Measurements from ENCODE around the gene MED17.
A peak's percentile ranks its signal among the peaks of the same experiment; 100 is the strongest.
"Not testable (repeated sequence)": the region's sequence is repeated elsewhere in the genome, so short reads cannot be mapped to it uniquely, and the experiment has no call there.

MED17 gene

DNA sequence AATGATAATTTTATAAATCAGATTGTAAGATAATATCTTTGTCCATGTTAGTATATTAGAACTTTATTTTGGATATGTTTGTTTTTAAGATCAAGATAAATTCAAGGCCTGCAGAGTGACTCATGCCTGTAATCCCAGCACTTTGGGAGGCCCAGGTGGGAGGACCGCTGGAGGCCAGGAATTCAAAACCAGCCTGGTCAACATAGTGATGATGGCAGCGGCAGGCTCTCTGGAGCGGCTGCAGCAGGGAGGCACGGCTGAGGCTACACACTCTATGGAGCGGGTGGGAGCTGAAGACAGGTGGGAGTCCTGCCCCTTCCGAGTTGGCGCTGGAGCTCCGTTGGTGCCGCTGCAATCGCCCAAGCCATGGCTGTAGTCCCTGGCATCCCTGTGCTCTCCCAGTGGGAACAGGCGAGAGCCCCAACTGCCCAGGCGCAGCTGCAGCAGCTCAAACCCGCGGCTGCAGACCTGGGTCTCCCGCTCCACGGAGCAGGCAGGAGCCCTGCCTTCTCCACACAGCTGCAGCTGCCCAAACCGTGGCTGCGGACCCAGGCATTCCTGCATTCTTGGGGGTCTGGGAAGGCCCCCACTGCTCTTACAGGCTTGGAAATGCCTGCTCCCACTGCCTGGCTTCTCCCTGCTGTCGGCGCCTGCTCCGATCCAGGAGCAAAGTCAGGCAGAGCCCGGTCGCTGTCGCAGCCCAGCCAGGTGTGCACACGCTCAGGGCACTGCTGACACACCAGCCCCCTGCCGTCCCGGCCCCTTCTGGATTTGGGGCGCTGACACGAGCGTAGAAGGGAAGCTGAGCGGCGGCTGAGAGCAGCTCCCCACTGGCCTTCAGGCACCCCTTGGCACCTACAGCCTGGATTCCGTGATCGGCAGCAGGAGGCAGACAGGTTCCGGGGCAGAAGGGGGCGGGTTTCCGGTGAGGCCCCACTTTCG, 25.9 kb upstream of the MED17 start:
- no peak for DNase-seq (ENCODE audit: low read depth in 2 of 2)

DNA sequence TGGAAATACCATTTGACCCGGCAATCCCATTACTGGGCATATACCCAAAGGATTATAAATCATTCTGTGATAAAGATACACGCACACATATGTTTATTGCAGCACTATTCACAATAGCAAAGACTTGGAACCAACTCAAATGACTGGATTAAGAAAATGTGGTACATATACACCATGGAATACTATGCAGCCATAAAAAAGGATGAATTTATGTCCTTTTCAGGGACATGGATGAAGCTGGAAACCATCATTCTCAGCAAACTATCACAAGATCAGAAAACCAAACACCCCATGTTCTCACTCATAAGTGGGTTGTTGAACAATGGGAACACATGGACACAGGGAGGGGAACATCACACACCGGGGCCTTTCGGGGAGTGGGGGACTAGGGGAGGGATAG, 25.0 kb upstream of the MED17 start:
- not testable (repeated sequence) for DNase-seq (ENCODE audit: low read depth in 2 of 2)

GRCh38 chr11:93761910-93762309, 22.2 kb upstream of the MED17 start:
- no peak for DNase-seq (ENCODE audit: low read depth in 2 of 2)

DNA sequence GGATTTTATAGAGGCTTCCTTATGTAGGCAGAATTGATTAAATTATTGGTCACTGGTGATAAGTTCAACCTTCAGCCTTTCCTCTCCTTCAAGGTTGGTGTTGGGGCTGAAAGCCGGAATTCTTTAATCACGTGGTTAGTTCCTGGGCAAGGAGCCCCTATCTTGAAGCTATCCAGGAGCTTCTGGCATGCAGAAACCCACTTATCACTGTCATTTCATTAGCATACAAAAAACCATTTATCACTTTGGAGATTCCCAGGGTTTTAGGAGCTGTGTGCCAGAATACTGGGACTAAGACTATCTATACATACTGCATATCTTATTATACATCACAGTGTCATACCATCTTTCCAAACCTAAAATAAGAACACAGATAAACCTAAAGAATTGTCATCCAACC, 18.5 kb upstream of the MED17 start:
- no peak for DNase-seq (ENCODE audit: low read depth in 2 of 2)

GRCh38 chr11:93766504-93766903, 17.6 kb upstream of the MED17 start:
- DNase-seq (ENCODE audit: low read depth in 2 of 2), result no peak

- DNase-seq (ENCODE audit: low read depth in 2 of 2), result no peak
Observed at GRCh38 chr11:93767018-93767417, 17.1 kb upstream of the MED17 start.

- DNase-seq (ENCODE audit: low read depth in 2 of 2), result no peak
Observed at GRCh38 chr11:93770160-93770559, 13.9 kb upstream of the MED17 start.

DNA sequence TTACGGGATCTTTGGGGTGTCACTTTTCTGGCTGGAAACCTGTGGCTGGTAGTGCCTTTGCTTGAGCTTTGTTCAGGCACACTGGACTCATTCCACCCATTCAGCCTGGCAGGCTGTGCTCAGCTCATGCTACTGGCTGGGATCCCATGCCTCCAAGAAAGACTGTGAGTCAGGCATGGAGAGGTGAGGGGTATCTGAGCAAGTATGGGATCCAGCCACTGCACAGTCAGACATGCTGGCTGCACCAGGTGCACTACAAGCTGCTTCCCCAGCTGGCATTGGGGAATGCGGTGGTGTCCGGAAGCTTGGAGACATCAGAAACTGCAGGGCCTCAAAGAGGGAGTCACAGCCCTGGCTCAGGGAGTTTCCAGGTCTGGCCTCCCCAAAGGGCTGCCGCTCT, 12.0 kb upstream of the MED17 start:
- no peak for DNase-seq (ENCODE audit: low read depth in 2 of 2)

- no peak for DNase-seq (ENCODE audit: low read depth in 2 of 2)
Observed at GRCh38 chr11:93773045-93773477, 11.0 kb upstream of the MED17 start.

GRCh38 chr11:93773601-93774200, 10.4 kb upstream of the MED17 start:
- no peak for DNase-seq (ENCODE audit: low read depth in 2 of 2)

DNA sequence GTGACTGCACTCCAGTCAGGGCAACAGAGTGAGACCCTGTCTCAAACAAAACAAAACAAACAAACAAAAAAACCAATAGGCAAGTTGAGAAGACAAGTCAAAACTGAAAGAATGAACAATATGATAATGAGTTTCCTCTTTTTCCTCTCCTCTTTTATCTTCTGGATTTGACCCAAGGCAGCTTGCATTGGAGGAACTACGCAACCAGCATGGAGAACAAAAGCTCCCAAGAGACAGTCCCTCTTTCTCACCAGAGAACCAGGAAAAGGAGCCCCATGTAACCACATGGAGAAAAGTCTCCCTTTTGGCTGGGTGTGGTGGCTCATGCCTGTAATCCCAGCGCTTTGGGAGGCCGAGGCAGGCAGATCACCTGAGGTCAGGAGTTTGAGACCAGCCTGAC, 9.5 kb upstream of the MED17 start:
- DNase-seq (ENCODE audit: low read depth in 2 of 2), result not testable (repeated sequence)

DNA sequence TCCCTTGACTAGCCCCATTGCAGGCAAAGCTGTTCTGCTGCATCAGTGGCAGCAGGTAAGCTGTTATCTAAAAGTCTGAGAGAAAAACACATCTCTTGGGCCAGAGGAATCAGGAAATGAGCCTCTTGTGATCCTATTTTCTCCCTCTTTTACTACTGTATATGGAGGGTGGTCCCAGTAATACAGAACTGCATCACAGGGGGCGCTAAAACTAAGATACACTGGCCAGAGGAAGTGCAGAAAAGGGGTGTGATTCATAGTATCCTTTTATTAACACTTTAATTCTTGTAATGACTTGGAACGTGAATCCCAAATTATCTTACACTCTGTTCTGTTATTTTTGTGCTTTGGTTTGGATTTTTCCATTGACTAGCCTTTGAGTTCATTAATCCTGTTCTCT, 8.8 kb upstream of the MED17 start:
- no peak for DNase-seq (ENCODE audit: low read depth in 2 of 2)

GRCh38 chr11:93783362-93783761, 720 bp upstream of the MED17 start:
- DNase-seq (ENCODE audit: low read depth in 2 of 2), result no peak

GRCh38 chr11:93783765-93784144, 327 bp upstream of the MED17 start:
- DNase-seq (ENCODE audit: low read depth in 2 of 2), result no peak

DNA sequence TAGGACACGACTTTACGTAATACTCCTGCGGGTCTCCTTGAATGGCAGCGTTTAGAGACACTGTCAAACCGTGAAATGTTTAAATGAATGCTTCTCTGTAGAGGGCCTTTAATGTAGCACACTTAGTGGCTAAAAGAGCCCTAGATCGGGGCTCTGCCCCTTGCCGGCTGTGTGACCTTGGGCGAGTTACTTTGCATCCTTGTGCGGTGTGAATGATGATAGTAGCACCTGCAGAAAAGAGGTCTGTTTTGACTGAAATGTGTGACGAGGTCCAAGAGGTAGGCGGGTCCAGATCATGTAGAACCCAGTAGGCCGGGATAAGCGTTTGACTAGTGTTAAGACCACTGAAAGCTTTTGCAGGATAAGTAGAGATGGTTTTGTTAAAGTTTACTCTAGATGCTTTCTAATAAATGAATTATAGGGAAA, 866 bp downstream of the MED17 start:
- peak in 1 of 2 donors; percentile 7 for DNase-seq (ENCODE audit: low read depth in 2 of 2)

DNA sequence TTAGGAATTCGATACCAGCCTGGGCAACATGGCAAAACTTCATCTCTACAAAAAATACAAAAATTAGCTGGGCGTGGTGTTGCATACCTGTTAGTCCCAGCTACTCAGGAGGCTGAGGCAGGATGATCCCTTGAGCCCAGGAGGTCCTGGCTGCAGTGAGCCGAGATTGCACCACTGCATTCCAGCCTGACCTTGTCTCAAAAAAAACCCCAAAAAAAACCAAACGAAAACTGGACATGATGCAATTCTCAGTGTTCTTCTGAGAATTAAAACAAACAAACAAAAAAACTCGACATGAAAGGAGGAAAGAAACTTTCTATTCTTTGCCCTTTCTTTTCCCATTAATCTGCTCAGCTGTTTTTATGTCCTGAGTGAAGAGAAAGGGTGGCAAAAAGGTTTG, 7.4 kb downstream of the MED17 start:
- no peak for DNase-seq (ENCODE audit: low read depth in 2 of 2)

- DNase-seq (ENCODE audit: low read depth in 2 of 2), result no peak
Observed at GRCh38 chr11:93796441-93797231, 12.6 kb downstream of the MED17 start.

- DNase-seq (ENCODE audit: low read depth in 2 of 2), result no peak
Observed at GRCh38 chr11:93801366-93801765, 17.3 kb downstream of the MED17 start.

- no peak for DNase-seq (ENCODE audit: low read depth in 2 of 2)
Observed at GRCh38 chr11:93804879-93805278, 20.8 kb downstream of the MED17 start.

GRCh38 chr11:93807980-93808379, 23.9 kb downstream of the MED17 start:
- DNase-seq (ENCODE audit: low read depth in 2 of 2), result no peak

GRCh38 chr11:93813974-93814373, 29.9 kb downstream of the MED17 start:
- DNase-seq (ENCODE audit: low read depth in 2 of 2), result no peak

- no peak for DNase-seq (ENCODE audit: low read depth in 2 of 2)
Observed at GRCh38 chr11:93814966-93815633, 31.0 kb downstream of the MED17 start.
